Stimulated activated CD8-positive, alpha-beta memory T cell treated with anti-CD3 and anti-CD28 coated beads, Interleukin-4, amount 100 ng/mL, for 1 hour (primary cell): ENCODE measurements around the gene MAPK12.
"Not testable (repeated sequence)": the region's sequence is repeated elsewhere in the genome, so short reads cannot be mapped to it uniquely, and the experiment has no call there.

ENCODE experiments used
- DNase-seq, 2 donors: peaks; one replicate each; pipeline ENCODE4 v3.0.0-alpha.2; 2020; ENCODE audit warnings: low read depth in 2 of 2, low spot score in 1 of 2

Gene MAPK12

GRCh38 chr22:50217543-50218152 is 43.8 kb downstream of the MAPK12 start:
- no peak for DNase-seq

GRCh38 chr22:50216684-50217520 is 44.6 kb downstream of the MAPK12 start:
- no peak for DNase-seq

- no peak for DNase-seq
Observed at GRCh38 chr22:50216055-50216683, 45.3 kb downstream of the MAPK12 start.

- no peak for DNase-seq
Observed at GRCh38 chr22:50215297-50216054, 46.0 kb downstream of the MAPK12 start.

- no peak for DNase-seq
Observed at GRCh38 chr22:50213263-50213662, 48.2 kb downstream of the MAPK12 start.

GRCh38 chr22:50211147-50211546 is 50.3 kb downstream of the MAPK12 start:
- no peak for DNase-seq

GRCh38 chr22:50210378-50211139 is 50.9 kb downstream of the MAPK12 start:
- DNase-seq, result no peak

GRCh38 chr22:50209893-50210292 is 51.6 kb downstream of the MAPK12 start:
- DNase-seq, result peak; percentile 36 to 54

GRCh38 chr22:50208939-50209892 is 52.3 kb downstream of the MAPK12 start:
- DNase-seq, result no peak

- no peak for DNase-seq
Observed at GRCh38 chr22:50208430-50208938, 53.0 kb downstream of the MAPK12 start.

- DNase-seq, result no peak
Observed at GRCh38 chr22:50207383-50208140, 53.9 kb downstream of the MAPK12 start.

GRCh38 chr22:50206599-50206998 is 54.9 kb downstream of the MAPK12 start:
- DNase-seq, result no peak

GRCh38 chr22:50205781-50206569 is 55.5 kb downstream of the MAPK12 start:
- DNase-seq, result no peak

GRCh38 chr22:50204998-50205397 is 56.5 kb downstream of the MAPK12 start:
- not testable (repeated sequence) for DNase-seq

- no peak for DNase-seq
Observed at GRCh38 chr22:50204571-50204970, 56.9 kb downstream of the MAPK12 start.

GRCh38 chr22:50203288-50203687 is 58.2 kb downstream of the MAPK12 start:
- DNase-seq, result no peak
